Activated CD8-positive, alpha-beta T cell treated with anti-CD3 and anti-CD28 coated beads for 36 hours (primary cell): ENCODE results near the gene HSPA8. TPM values are rescaled to one million over a fixed set of nuclear protein-coding genes. Genes with fewer than 3 reads are reported as not detected.

Source experiments
- ATAC-seq: fragments of 200-7000 bp; cut with Tn5 transposase; one replicate; pipeline ENCODE4 v1.10.0; 2021; ENCODE audit warnings: mild to moderate bottlenecking, moderate library complexity
- CTCF ChIA-PET: fragments of 350-600 bp; sonication (Branson Sonifier 250); formaldehyde crosslinking; loops from one replicate; lab custom pipeline; 2021; ENCODE audit warnings: antibody characterized with exemption; lab: Charles Lee
- POLR2A ChIA-PET: fragments of 350-600 bp; sonication (Branson Sonifier 250); formaldehyde crosslinking; loops from one replicate; lab custom pipeline; 2021; ENCODE audit warnings: antibody characterized with exemption; lab: Charles Lee
- DNase-seq: peaks from one replicate; pipeline ENCODE4 v3.0.0-alpha.2; 2020
- H3K27ac Mint-ChIP-seq: one replicate; pipeline ENCODE4 v1.8.0; 2021; ENCODE audit warnings: mild to moderate bottlenecking, mixed read lengths
- H3K27me3 Mint-ChIP-seq: one replicate; pipeline ENCODE4 v1.8.0; 2021; ENCODE audit warnings: mixed read lengths
- H3K36me3 Mint-ChIP-seq: one replicate; pipeline ENCODE4 v1.8.0; 2021; ENCODE audit warnings: low read depth, mixed read lengths
- H3K4me1 Mint-ChIP-seq: one replicate; pipeline ENCODE4 v1.8.0; 2021; ENCODE audit warnings: low read depth, mixed read lengths
- H3K4me3 Mint-ChIP-seq: one replicate; pipeline ENCODE4 v1.8.0; 2021; ENCODE audit warnings: mild to moderate bottlenecking, moderate library complexity, mixed read lengths
- H3K9me3 Mint-ChIP-seq: one replicate; pipeline ENCODE4 v1.8.0; 2021; ENCODE audit warnings: mixed read lengths
- intact Hi-C: fragments of 100-400 bp; cut with micrococcal nuclease; formaldehyde crosslinking; loops from one replicate; pipeline ENCODE4 v1.10.0; 2022
- total RNA-seq, 2 experiments: library from RNA; stranded (reverse); gene quantifications; one replicate each; pipeline ENCODE4 v1.2.3, GENCODE V29; 2021
- TF ChIP-seq, protein P1 (sequence below): fragments of 200-600 bp; IDR thresholded peaks from one replicate; pipeline ENCODE4 v1.8.0; 2022; ENCODE audit warnings: antibody characterized with exemption, mild to moderate bottlenecking

HSPA8 gene
- total RNA-seq, 2 experiments from 2014 or later: 2,808 to 2,816 TPM

DNA sequence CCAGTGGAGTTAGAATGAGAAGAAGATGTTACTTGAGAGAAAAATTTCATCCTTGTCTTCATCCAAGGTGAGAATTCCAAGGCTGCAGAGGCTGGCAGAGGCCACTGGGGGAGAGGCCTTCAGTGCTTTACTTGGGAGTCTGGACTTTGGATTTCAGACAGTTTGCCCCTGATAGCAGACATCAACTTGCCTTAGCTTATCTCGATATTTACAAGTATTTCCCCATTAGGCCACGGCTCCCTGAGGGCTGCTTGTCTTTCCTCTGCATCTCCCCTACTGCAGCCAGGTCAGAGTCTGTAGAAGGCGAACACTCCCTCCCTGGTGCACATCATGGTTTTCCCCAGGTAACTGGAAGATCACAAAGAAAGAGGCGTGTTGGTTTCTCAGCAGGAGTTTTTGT lies 50.4 kb downstream of the HSPA8 start:
- TF ChIP-seq, protein P1, sequence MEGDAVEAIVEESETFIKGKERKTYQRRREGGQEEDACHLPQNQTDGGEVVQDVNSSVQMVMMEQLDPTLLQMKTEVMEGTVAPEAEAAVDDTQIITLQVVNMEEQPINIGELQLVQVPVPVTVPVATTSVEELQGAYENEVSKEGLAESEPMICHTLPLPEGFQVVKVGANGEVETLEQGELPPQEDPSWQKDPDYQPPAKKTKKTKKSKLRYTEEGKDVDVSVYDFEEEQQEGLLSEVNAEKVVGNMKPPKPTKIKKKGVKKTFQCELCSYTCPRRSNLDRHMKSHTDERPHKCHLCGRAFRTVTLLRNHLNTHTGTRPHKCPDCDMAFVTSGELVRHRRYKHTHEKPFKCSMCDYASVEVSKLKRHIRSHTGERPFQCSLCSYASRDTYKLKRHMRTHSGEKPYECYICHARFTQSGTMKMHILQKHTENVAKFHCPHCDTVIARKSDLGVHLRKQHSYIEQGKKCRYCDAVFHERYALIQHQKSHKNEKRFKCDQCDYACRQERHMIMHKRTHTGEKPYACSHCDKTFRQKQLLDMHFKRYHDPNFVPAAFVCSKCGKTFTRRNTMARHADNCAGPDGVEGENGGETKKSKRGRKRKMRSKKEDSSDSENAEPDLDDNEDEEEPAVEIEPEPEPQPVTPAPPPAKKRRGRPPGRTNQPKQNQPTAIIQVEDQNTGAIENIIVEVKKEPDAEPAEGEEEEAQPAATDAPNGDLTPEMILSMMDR: no peak
- ChIA-PET POLR2A (interaction anchor here (0.7 kb wide), 1 partner anchor 148 kb away, joined by 3 read pairs; no protein-coding TSS in a partner anchor), CTCF (interaction anchor here (0.8 to 1.3 kb wide), 2 partner anchors 9 to 12 kb away, joined by 4 to 5 read pairs; no protein-coding TSS in a partner anchor)
- Mint-ChIP-seq H3K36me3 (no peaks in the 10 kb centered on the region), H3K27ac (no peak overlapping the region), H3K27me3 (no peaks in the 10 kb centered on the region), H3K9me3 (no peaks in the 10 kb centered on the region), H3K4me3 (no peak overlapping the region), H3K4me1 (no peaks in the 10 kb centered on the region)
- no peak for ATAC-seq
- intact Hi-C loops: no loop called here
- no peak for DNase-seq

Other genes with a start within 250 kb of the HSPA8 start
- gene CRTAM, start 223.6 kb downstream of the HSPA8 start, total RNA-seq: 10 to 100 TPM; 21.1 to 21.5 TPM
- gene JHY, start 179.4 kb downstream of the HSPA8 start, total RNA-seq: 1 to 10 TPM; 1.3 to 1.8 TPM
- gene BSX, start 80.3 kb downstream of the HSPA8 start, total RNA-seq: not detected
- under 1 TPM in 1 of 2 experiments, not detected in 1; 0.09 TPM for gene CLMP, start 133.1 kb upstream of the HSPA8 start, total RNA-seq